GM12874 (cell line): Measurements from ENCODE around the gene HOXC6.

Experiments used
- TF ChIP-seq, protein P1 (sequence below): IDR thresholded peaks from 2 replicates; pipeline ENCODE4 v1.5.1; 2011; ENCODE audit warnings: low read depth, mild to moderate bottlenecking, control low read depth, low read length, moderate library complexity; ENCODE audit not compliant: insufficient read depth

HOXC6 gene

DNA sequence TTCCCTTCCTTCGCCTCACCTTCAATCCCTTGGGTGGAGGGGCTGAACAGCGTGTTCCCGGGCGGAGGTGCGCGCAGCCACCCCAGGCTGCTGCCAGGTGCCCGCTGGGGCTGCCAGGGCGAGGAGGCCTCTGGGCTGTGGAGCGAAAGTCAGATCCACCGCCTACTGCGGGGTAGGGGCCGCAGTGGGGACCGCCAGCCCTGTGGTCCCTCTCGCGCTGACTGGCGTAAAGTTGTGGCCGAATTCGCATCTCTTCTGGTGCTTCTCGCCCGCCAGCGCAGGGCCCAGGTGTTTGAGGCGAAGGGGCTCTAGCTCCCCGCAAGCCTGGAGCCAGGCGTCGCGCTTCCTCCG is 18.5 kb downstream of the HOXC6 start:
- TF ChIP-seq, protein P1, sequence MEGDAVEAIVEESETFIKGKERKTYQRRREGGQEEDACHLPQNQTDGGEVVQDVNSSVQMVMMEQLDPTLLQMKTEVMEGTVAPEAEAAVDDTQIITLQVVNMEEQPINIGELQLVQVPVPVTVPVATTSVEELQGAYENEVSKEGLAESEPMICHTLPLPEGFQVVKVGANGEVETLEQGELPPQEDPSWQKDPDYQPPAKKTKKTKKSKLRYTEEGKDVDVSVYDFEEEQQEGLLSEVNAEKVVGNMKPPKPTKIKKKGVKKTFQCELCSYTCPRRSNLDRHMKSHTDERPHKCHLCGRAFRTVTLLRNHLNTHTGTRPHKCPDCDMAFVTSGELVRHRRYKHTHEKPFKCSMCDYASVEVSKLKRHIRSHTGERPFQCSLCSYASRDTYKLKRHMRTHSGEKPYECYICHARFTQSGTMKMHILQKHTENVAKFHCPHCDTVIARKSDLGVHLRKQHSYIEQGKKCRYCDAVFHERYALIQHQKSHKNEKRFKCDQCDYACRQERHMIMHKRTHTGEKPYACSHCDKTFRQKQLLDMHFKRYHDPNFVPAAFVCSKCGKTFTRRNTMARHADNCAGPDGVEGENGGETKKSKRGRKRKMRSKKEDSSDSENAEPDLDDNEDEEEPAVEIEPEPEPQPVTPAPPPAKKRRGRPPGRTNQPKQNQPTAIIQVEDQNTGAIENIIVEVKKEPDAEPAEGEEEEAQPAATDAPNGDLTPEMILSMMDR = no peak

DNA sequence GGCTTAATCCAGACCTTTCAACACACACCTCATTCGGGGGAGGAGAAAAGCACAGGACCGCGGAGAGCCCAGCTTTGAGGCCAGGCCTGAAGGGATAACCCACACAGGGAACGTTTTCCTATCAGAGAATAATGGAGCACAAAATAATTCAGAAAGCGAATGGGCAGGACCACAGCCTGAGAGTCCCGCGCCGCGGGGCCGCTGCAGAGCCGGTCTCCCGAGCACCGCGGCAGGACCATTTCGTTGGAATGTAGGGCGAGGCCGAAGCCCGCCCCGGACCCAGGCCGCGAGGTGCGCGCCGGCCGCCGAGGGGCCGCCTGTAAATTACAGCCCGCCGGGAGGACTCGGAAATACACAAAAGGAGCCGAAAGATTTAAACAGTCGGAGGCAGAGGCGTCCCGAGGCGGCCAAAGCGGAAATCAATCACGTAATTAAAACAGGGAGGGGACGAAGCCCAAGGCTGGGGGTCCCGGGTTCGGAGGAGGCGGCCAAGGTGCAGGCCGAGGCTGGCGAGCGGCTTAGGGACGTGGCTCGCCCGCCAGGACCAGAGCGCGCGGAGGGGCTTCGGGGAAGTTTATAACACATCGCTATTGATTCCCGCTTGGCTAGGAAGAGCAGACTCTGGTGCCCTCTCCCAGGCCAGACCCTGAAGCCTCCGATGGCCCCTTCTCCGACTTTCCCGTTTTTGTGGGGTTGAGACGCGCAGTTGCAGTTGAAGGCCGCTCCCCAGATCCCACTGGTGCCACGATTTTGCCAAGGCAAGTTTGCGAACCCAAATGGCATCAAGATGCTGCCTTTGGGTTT is 19.1 kb downstream of the HOXC6 start:
- TF ChIP-seq, protein P1 = no peak

DNA sequence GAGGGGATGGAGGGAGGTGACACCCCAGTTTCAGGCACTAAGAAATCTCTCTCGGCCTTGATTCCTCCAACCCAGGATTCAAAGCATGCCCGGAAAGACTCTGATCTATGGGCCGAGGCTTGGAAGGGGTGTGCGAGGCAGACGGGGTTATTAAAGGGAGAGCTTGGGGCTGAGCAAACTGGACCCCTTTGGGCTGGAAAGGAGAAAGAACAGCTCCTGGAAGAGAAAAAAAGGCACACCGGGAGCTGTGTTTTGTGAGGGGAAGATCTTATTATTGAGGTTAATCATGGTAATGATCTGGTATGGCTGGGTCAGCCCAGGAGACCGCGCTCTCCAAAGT is 19.7 kb downstream of the HOXC6 start:
- TF ChIP-seq, protein P1 = no peak

DNA sequence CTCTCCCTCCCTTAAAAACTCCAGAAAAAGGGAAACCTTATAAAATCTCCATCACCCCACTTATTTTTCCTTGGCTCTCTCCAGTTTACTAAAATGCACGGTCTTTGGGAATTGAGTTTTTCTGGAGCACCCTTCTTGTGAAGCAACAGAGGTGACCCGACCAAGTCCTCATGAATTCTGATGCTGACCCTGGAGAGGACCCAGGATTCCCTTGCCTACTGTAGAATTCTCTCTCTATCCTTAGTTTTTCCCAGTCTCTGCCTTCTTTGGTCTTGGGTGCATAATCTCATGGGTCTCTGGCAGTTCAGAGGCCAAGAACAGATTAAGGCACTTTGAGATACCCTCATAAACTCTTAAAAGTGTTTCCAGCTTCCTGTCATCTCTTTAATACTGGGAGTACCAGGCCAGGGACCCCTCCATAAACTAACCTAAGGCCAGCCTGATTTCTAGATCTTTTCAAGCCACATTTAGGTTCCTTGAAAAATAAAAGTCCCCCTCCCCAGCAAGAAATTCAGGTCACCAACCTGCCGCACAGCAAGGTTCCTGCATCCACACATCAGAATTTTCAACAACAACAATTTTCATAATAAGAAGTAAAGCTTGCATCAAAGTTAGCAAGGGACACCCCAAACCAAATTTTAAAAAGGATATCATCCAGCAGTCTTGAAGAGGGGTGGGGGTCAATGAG is 20.3 kb downstream of the HOXC6 start:
- TF ChIP-seq, protein P1 = no peak

DNA sequence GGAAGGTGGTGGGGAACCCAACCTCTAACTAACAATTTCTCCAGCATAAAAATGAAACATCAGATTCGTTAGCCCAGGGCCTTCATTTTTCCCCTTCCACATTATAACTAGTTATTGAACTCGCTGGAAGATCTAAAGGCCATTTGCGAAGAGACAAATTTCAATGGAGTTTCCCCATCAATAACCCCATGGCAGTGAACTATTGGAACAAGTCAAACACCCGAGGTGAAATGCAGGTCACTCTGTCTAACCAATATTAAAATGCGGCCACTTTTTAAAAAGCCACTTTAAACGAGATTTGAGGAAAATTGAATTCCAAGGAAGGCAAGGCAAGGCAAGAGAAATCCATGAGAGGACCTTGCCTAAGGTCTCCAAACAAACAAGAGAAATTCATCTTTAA is 20.9 kb downstream of the HOXC6 start:
- TF ChIP-seq, protein P1 = no peak

DNA sequence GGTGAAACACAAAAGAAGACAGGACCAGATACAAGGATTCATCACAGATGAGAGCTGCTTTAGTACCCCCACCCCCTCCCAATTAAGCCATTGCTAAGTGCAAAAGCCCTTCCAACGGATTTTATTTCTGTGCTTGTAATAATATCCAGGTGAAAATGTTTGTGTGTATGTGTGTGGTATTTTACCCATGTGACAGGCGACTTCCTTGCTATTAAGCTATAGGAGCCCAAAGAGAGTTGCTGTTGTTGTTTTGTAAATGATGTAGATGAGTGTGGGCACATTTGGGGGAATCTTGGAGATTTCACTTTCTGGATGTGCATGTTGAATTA is 22.2 kb downstream of the HOXC6 start:
- TF ChIP-seq, protein P1 = no peak

DNA sequence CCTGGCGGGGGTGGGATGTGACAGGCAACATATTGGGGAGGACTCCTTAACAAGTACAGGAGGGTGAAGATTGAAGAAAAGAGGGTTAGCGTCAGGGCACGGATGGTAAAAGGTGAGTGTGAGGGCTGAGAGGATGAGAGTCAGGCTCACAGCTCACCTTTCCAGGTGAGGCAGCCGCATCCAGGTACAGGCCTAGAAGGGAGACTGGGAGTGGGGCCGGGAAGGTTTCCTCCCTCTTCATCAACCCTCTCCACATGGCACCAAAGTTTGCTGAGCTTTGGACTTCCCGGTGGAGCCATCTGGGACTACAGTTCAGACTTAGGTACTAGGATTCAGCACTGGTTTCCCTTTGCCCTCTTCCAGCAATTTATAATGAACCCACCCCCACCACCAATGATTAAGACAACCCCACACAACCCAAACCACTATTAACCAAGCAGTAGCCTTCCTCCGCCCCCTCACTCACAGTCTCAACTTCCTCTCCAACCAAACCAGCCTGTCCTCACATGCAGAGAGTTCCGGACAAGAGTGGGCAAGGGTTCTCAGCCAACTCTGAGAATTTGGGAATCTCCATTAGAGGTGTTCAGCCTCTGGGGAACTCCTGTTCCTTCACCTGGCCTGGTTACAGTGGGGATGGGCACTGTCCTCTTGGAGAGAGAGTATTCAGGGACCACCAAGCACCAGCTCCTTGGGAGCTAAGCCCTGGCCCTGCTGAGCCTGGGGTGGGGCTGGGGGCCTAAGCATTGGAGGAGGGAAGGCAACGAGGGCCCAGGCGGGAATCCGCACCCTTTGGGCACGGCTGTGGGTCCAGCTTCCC is 23.0 kb downstream of the HOXC6 start:
- TF ChIP-seq, protein P1 = no peak
